Activated CD8-positive, alpha-beta memory T cell treated with anti-CD3 and anti-CD28 coated beads for 4 hours (primary cell): ENCODE data around the gene SLFN12.
A peak's percentile ranks its signal among the peaks of the same experiment; 100 is the strongest.
"Not testable (repeated sequence)": the region's sequence is repeated elsewhere in the genome, so short reads cannot be mapped to it uniquely, and the experiment has no call there.

Experiments used
- DNase-seq, 2 donors: peaks; one replicate each; pipeline ENCODE4 v3.0.0-alpha.2; 2020; ENCODE audit warnings: low read depth in 2 of 2

Gene SLFN12

GRCh38 chr17:35432176-35433074, at the start of gene SLFN12:
TSS of gene SLFN12 (minus strand) at chr17:35432500. CDS start at chr17:35423028, 9,472 bp downstream.
- peak in 1 of 2 donors; percentile 22 for DNase-seq

GRCh38 chr17:35479271-35479670, 47.0 kb upstream of the SLFN12 start:
- DNase-seq = no peak

- no peak for DNase-seq
These were observed 44.9 kb upstream of the SLFN12 start for GRCh38 chr17:35477248-35477647.

GRCh38 chr17:35476283-35476820, 44.1 kb upstream of the SLFN12 start:
- no peak for DNase-seq

- no peak for DNase-seq
These were observed 36.2 kb upstream of the SLFN12 start for GRCh38 chr17:35468475-35468874.

- no peak for DNase-seq
These were observed 35.5 kb upstream of the SLFN12 start for GRCh38 chr17:35467824-35468223.

- peak; percentile 14 to 19 for DNase-seq
These were observed 28.1 kb upstream of the SLFN12 start for GRCh38 chr17:35460354-35460851.

- not testable (repeated sequence) for DNase-seq
These were observed 21.7 kb upstream of the SLFN12 start for GRCh38 chr17:35454035-35454434.

- no peak for DNase-seq
These were observed 20.9 kb upstream of the SLFN12 start for GRCh38 chr17:35453171-35453570.

GRCh38 chr17:35449371-35449931, 17.2 kb upstream of the SLFN12 start:
- DNase-seq = no peak

GRCh38 chr17:35448899-35449227, 16.6 kb upstream of the SLFN12 start:
- DNase-seq = no peak

- peak; percentile 76 to 77 for DNase-seq
These were observed 16.1 kb upstream of the SLFN12 start, which contains the start of gene SLFN13 for GRCh38 chr17:35448214-35448898. TSS of gene SLFN13 (minus strand) at chr17:35448766. CDS start at chr17:35445680, 3,086 bp downstream.

GRCh38 chr17:35447499-35447898, 15.2 kb upstream of the SLFN12 start:
- DNase-seq = no peak

GRCh38 chr17:35438433-35438832, 6.1 kb upstream of the SLFN12 start:
- DNase-seq = no peak

- DNase-seq = peak; percentile 50 to 62
These were observed 985 bp upstream of the SLFN12 start for GRCh38 chr17:35433075-35433894.

GRCh38 chr17:35429702-35430101, 2.6 kb downstream of the SLFN12 start:
- no peak for DNase-seq

GRCh38 chr17:35428229-35428628, 4.1 kb downstream of the SLFN12 start:
- no peak for DNase-seq

GRCh38 chr17:35423761-35424160, 8.5 kb downstream of the SLFN12 start:
- DNase-seq = no peak

GRCh38 chr17:35421069-35421468, 11.2 kb downstream of the SLFN12 start:
- DNase-seq = not testable (repeated sequence)

GRCh38 chr17:35416659-35417058, 15.6 kb downstream of the SLFN12 start:
- no peak for DNase-seq

GRCh38 chr17:35414707-35415106, 17.6 kb downstream of the SLFN12 start:
- not testable (repeated sequence) for DNase-seq
